B cell (primary cell): ENCODE measurements around the gene SYNC. TPM values are rescaled to one million over a fixed set of nuclear protein-coding genes. Genes with fewer than 3 reads are reported as not detected.
"Not testable (repeated sequence)": the region's sequence is repeated elsewhere in the genome, so short reads cannot be mapped to it uniquely, and the experiment has no call there.

ENCODE experiments used
- ATAC-seq: fragments of 200-7000 bp; cut with Tn5 transposase; one replicate; pipeline ENCODE4 v1.10.0; 2021; ENCODE audit warnings: low read depth, mild to moderate bottlenecking, moderate number of reproducible peaks, moderate library complexity
- CTCF ChIA-PET: fragments of 350-600 bp; sonication (Branson Sonifier 250); formaldehyde crosslinking; loops from one replicate; lab custom pipeline; 2021; ENCODE audit warnings: antibody characterized with exemption, inconsistent platforms; lab: Charles Lee
- POLR2A ChIA-PET: fragments of 350-600 bp; sonication (Branson Sonifier 250); formaldehyde crosslinking; loops from one replicate; lab custom pipeline; 2021; ENCODE audit warnings: antibody characterized with exemption; lab: Charles Lee
- DNase-seq: peaks from one replicate; pipeline ENCODE4 v3.0.0; 2013
- H2AFZ ChIP-seq: 2 replicates; pipeline ENCODE4 v1.6.1; 2012; ENCODE audit warnings: mild to moderate bottlenecking, low read depth, low read length; ENCODE audit not compliant: insufficient read depth, poor library complexity, severe bottlenecking
- H3K27ac ChIP-seq, 2 donors: 1 replicate in 1 of 2; 2 replicates in 1 of 2; pipeline ENCODE4 v1.5.1; 2012 to 2013; ENCODE audit warnings: low read length in 2 of 2, mild to moderate bottlenecking in 2 of 2, moderate library complexity in 1 of 2
- H3K27me3 ChIP-seq, 4 experiments: fragments of 200-600 bp in 1 of 4; sonication (generic) in 1 of 4; replicated peaks in 1 of 4; 1 replicate in 2 of 4; 2 replicates in 2 of 4; pipeline versions ENCODE4 v1.6.1 to v1.7.0; 2013 to 2016; ENCODE audit warnings: low read length in 3 of 4, mild to moderate bottlenecking in 2 of 4, mixed read lengths in 1 of 4, moderate library complexity in 1 of 4; ENCODE audit not compliant: insufficient read depth in 4 of 4, control insufficient read depth in 3 of 4; ENCODE audit errors: control extremely low read depth in 1 of 4
- H3K36me3 ChIP-seq, 2 experiments: replicated peaks in 1 of 2; 1 replicate in 1 of 2; 2 replicates in 1 of 2; pipeline versions ENCODE4 v1.6.1 to v1.7.1; 2013; ENCODE audit warnings: low read length in 1 of 2; ENCODE audit not compliant: insufficient read depth in 2 of 2, control insufficient read depth in 1 of 2; ENCODE audit errors: control extremely low read depth in 1 of 2, extremely low read depth in 1 of 2
- H3K4me1 ChIP-seq, 2 donors: fragments of 200-600 bp in 1 of 2; sonication (generic) in 1 of 2; 1 replicate in 1 of 2; 2 replicates in 1 of 2; pipeline versions ENCODE4 v1.5.1 to v1.6.1; 2013 to 2017; ENCODE audit warnings: low read length in 2 of 2; ENCODE audit not compliant: control insufficient read depth in 2 of 2, insufficient read depth in 2 of 2
- H3K4me2 ChIP-seq: replicated peaks from 2 replicates; pipeline ENCODE3; 2012; ENCODE audit warnings: mild to moderate bottlenecking, low read depth, low read length; ENCODE audit not compliant: poor library complexity, severe bottlenecking
- H3K4me3 ChIP-seq, 5 experiments: fragments of 200-600 bp in 1 of 5; sonication (generic) in 1 of 5; 1 replicate in 3 of 5; 2 replicates in 2 of 5; pipeline versions ENCODE4 v1.5.1 to v1.7.0; 2011 to 2016; ENCODE audit warnings: low read length in 4 of 5, mild to moderate bottlenecking in 4 of 5, low read depth in 2 of 5, control low read depth in 1 of 5, moderate library complexity in 1 of 5; ENCODE audit not compliant: insufficient read depth in 1 of 5; ENCODE audit errors: control extremely low read depth in 1 of 5, extremely low read depth in 1 of 5
- H3K79me2 ChIP-seq: fragments of 200-600 bp; sonication (generic); one replicate; pipeline ENCODE4 v1.6.0; 2016; ENCODE audit warnings: low read length; ENCODE audit not compliant: control insufficient read depth, insufficient read depth
- H3K9ac ChIP-seq: fragments of 200-600 bp; sonication (generic); 2 replicates; pipeline ENCODE4 v1.6.1; 2017; ENCODE audit warnings: mild to moderate bottlenecking, low read length, moderate library complexity
- H3K9me3 ChIP-seq, 3 donors: one replicate each; pipeline versions ENCODE4 v1.6.1 to v1.7.1; 2013; ENCODE audit warnings: low read length in 2 of 3; ENCODE audit not compliant: control insufficient read depth in 2 of 3, insufficient read depth in 1 of 3; ENCODE audit errors: control extremely low read depth in 1 of 3
- H4K20me1 ChIP-seq: 2 replicates; pipeline ENCODE4 v1.6.0; 2012; ENCODE audit warnings: mild to moderate bottlenecking, low read length; ENCODE audit not compliant: insufficient read depth, control insufficient read depth, poor library complexity, severe bottlenecking
- H3K27ac Mint-ChIP-seq: one replicate; pipeline ENCODE4 v1.8.0; 2021; ENCODE audit warnings: mixed read lengths
- H3K27me3 Mint-ChIP-seq: one replicate; pipeline ENCODE4 v1.8.0; 2021; ENCODE audit warnings: mixed read lengths
- H3K4me1 Mint-ChIP-seq: one replicate; pipeline ENCODE4 v1.8.0; 2021; ENCODE audit warnings: mixed read lengths
- H3K4me3 Mint-ChIP-seq: one replicate; pipeline ENCODE4 v1.8.0; 2021; ENCODE audit warnings: mixed read lengths
- H3K9me3 Mint-ChIP-seq: one replicate; pipeline ENCODE4 v1.8.0; 2022; ENCODE audit warnings: mixed read lengths; ENCODE audit not compliant: insufficient read depth
- EZH2 ChIP-seq: IDR thresholded peaks from 2 replicates; pipeline ENCODE4 v1.6.1; 2012; ENCODE audit warnings: borderline replicate concordance, low read depth, mild to moderate bottlenecking, moderate library complexity, low read length; ENCODE audit not compliant: insufficient read depth, poor library complexity, severe bottlenecking
- WGBS: methylation state at CpG from one replicate; pipeline ENCODE4 v1.1.5; 2013; ENCODE audit warnings: missing lambda C conversion rate; ENCODE audit not compliant: insufficient coverage; 5-methylcytosine and 5-hydroxymethylcytosine counted together
- intact Hi-C: fragments of 100-400 bp; cut with micrococcal nuclease; formaldehyde crosslinking; loops from one replicate; pipeline ENCODE4 v1.10.0; 2022
- polyA plus RNA-seq: library from polyadenylated mRNA; depleted of rRNA; stranded (reverse); fragments of >200 nt; gene quantifications from 2 replicates; pipeline ENCODE4 v1.2.3, GENCODE V29; 2012
- total RNA-seq, 2 donors: library from RNA; stranded (reverse); fragments of 120-200 nt in 1 of 2; gene quantifications; 1 replicate in 1 of 2; 2 replicates in 1 of 2; pipeline versions ENCODE4 v1.2.3 to v1.2.4, GENCODE V29; 2013 to 2022
- TF ChIP-seq, protein P1 (sequence below): fragments of 200-600 bp; IDR thresholded peaks from one replicate; pipeline ENCODE4 v1.8.0; 2022; ENCODE audit warnings: antibody characterized with exemption, mild to moderate bottlenecking

Gene SYNC
- total and polyA plus RNA-seq, 2 donors (not counting 1 experiment from before 2014, with no cell fraction given), result not detected

DNA sequence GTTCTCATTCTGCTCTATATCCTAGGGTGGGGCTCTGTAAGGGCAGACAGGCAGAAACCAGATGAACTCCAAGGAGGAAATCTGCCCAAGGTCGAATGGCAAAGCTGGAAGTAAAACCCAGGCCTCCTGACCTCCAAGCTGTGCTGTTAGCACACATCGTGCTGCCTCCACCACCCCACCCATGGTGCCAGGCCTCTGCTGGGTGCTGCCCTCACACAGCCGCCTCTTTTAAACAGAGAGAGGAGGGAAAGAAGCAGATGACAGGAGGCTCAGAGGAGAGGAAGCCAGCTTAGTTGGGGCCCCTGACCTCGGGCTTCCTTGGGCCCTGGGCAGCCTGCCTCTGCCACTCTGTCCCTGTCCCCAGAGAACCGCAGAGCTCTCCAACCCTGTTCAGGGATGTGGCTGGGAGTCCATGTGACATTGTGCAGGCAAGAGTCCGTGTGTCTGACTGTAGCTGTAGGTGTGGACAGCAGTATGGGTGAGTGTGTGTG, 1.1 kb downstream of the SYNC start:
- no peak for ATAC-seq
- CTCF ChIA-PET, result no interaction called here

DNA sequence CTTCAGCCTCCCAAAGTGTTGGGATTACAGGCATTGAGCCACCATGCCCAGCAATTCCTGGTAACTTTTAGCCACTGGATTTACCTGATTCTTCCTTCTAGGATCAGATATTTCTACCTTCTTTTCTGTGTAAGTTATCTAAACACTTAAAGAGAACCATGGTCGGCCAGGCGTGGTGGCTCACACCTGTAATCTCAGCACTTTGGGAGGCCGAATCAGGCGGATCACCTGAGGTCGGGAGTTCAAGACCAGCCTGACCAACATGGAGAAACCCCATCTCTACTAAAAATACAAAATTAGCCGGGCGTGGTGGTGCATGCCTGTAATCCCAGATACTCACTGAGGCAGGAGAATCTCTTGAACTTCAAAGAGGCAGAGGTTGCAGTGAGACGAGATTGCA, 5.6 kb downstream of the SYNC start:
- CTCF ChIA-PET, POLR2A ChIA-PET, H3K9me3 ChIP-seq, H3K27ac ChIP-seq, H3K9ac ChIP-seq, H3K36me3 ChIP-seq, H3K4me2 ChIP-seq, H2AFZ ChIP-seq, H3K27me3 Mint-ChIP-seq, intact Hi-C loops, H4K20me1 ChIP-seq, H3K4me1 ChIP-seq, H3K27ac Mint-ChIP-seq, H3K27me3 ChIP-seq, H3K4me3 ChIP-seq, H3K9me3 Mint-ChIP-seq, ATAC-seq, H3K79me2 ChIP-seq, DNase-seq, H3K4me3 Mint-ChIP-seq, H3K4me1 Mint-ChIP-seq: not testable (repeated sequence)
- 92% methylated on average over 4 of the region's 8 CpGs for WGBS

More for the DNA sequence above, 1.1 kb downstream of the SYNC start:
- no peak overlapping the region for H3K4me2 ChIP-seq
- no peaks in the 10 kb centered on the region for H3K9me3 ChIP-seq
- no peaks in the 10 kb centered on the region for H4K20me1 ChIP-seq
- intact Hi-C loops, result no loop called here
- H2AFZ ChIP-seq, result no peak overlapping the region
- H3K4me3 Mint-ChIP-seq, result peak overlapping the region; percentile 77
- DNase-seq, result no peak
- H3K79me2 ChIP-seq, result no peaks in the 10 kb centered on the region
- H3K27ac ChIP-seq, result no peak overlapping the region
- H3K4me1 Mint-ChIP-seq, result peaks cover 21% of the 10 kb centered on the region
- no peak overlapping the region for H3K4me3 ChIP-seq
- POLR2A ChIA-PET, result no interaction called here
- no peaks in the 10 kb centered on the region for H3K9me3 Mint-ChIP-seq
- H3K4me1 ChIP-seq, result peaks cover 16 to 19% of the 10 kb centered on the region in 2 donors
- H3K27me3 Mint-ChIP-seq, result peaks cover 32% of the 10 kb centered on the region
- peaks cover 0 to 38% (median 18%) of the 10 kb centered on the region in 4 experiments for H3K27me3 ChIP-seq
- WGBS, result 63% methylated on average over 5 of the region's 6 CpGs
- H3K9ac ChIP-seq, result no peak overlapping the region
- TF ChIP-seq, protein P1, sequence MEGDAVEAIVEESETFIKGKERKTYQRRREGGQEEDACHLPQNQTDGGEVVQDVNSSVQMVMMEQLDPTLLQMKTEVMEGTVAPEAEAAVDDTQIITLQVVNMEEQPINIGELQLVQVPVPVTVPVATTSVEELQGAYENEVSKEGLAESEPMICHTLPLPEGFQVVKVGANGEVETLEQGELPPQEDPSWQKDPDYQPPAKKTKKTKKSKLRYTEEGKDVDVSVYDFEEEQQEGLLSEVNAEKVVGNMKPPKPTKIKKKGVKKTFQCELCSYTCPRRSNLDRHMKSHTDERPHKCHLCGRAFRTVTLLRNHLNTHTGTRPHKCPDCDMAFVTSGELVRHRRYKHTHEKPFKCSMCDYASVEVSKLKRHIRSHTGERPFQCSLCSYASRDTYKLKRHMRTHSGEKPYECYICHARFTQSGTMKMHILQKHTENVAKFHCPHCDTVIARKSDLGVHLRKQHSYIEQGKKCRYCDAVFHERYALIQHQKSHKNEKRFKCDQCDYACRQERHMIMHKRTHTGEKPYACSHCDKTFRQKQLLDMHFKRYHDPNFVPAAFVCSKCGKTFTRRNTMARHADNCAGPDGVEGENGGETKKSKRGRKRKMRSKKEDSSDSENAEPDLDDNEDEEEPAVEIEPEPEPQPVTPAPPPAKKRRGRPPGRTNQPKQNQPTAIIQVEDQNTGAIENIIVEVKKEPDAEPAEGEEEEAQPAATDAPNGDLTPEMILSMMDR, result no peak
- no peak for TF ChIP-seq EZH2
- H3K27ac Mint-ChIP-seq, result peak overlapping the region; percentile 26
- H3K36me3 ChIP-seq, result no peaks in the 10 kb centered on the region
